ENCODE results near the gene LSMEM2. TPM values are rescaled to one million over a fixed set of nuclear protein-coding genes. Genes with fewer than 3 reads are reported as not detected.

LSMEM2 gene
- total and polyA plus RNA-seq, 9 of the 15 experiments (the other 6 are each of a cell fraction or from before 2014, with no cell fraction given): not detected

- POLR2A ChIA-PET: interaction anchor here (0.6 to 1.1 kb wide), 3 partner anchors 12 to 105 kb away, joined by 3 to 4 read pairs (median 4); no protein-coding TSS in a partner anchor
- peaks cover 49 to 70% of the 10 kb centered on the region in 2 experiments for H3K4me1 ChIP-seq (replicated peaks in 1 of 2; ENCODE audit: control insufficient read depth in 2 of 2, insufficient read depth in 2 of 2, low read length in 2 of 2)
- no peaks in the 10 kb centered on the region for H3K27me3 ChIP-seq (ENCODE audit: control insufficient read depth in 2 of 2, insufficient read depth in 2 of 2, low read length in 2 of 2)
- H3K9me1 ChIP-seq (ENCODE audit: control insufficient read depth, insufficient read depth, low read length): no peaks in the 10 kb centered on the region
- WGBS (ENCODE audit: insufficient coverage, low coverage, missing lambda C conversion rate): 67% methylated on average over 6 of the region's 7 CpGs
- H3K4me3 ChIP-seq: no peak overlapping the region
- FAIRE-seq (no peak), DNase-seq (ENCODE audit: extremely low read depth in 1 of 4, low spot score in 3 of 4) (no peak), ATAC-seq (no peak)
- H3K36me3 ChIP-seq (ENCODE audit: control insufficient read depth, insufficient read depth, low read length): peaks cover 7% of the 10 kb centered on the region; the same call in 1 of the 3 replicates
- TF ChIP-seq MLLT1 (IDR thresholded peaks at IDR 0.05): no peak
- no peak for TF ChIP-seq NELFE (IDR thresholded peaks at IDR 0.05; ENCODE audit: insufficient read depth, insufficient read length)
- TF ChIP-seq GATAD2B (IDR thresholded peaks at IDR 0.05; ENCODE audit: borderline replicate concordance): no peak
- TF ChIP-seq FOXK2 (conservative IDR thresholded peaks at IDR 0.05 in 1 of 2, IDR thresholded peaks at IDR 0.05 in 1 of 2; ENCODE audit: low read depth in 2 of 2): no peak
- TF ChIP-seq KLF6 (CRISPR knock-in tag; IDR thresholded peaks at IDR 0.05; ENCODE audit: borderline replicate concordance): no peak
- TF ChIP-seq E4F1 (CRISPR knock-in tag; IDR thresholded peaks at IDR 0.05; ENCODE audit: borderline replicate concordance): no peak
- no peak overlapping the region for H3K27ac ChIP-seq (ENCODE audit: extremely low read depth, low read depth, low read length)
- no peaks in the 10 kb centered on the region for H4K20me1 ChIP-seq (replicated peaks; ENCODE audit: control insufficient read depth, insufficient read depth, low read length)
- H2AFZ ChIP-seq (ENCODE audit: low read depth, low read length): no peak overlapping the region
- CTCF ChIA-PET (ENCODE audit: low intra/inter-chr PET ratio): no interaction called here
- peak overlapping the region in 1 of 2 experiments; percentile 38; a peak in 2 of 4 replicates for H3K9ac ChIP-seq (ENCODE audit: insufficient read depth in 1 of 2, low read depth in 2 of 2, low read length in 2 of 2)
- peaks cover 44% of the 10 kb centered on the region for H3K79me2 ChIP-seq (ENCODE audit: control insufficient read depth, insufficient read depth, low read length)
- BruUV-seq (replicated peaks): no TSS peak
- no peak overlapping the region for H3K4me2 ChIP-seq (ENCODE audit: insufficient read depth, low read length)
- in situ Hi-C loops (cut with MboI) (no loop called here), intact Hi-C loops (cut with micrococcal nuclease) (no loop called here)
- H3K9me3 ChIP-seq (replicated peaks; ENCODE audit: control insufficient read depth, insufficient read depth, low read depth, low read length): no peaks in the 10 kb centered on the region
Measured at GRCh38 chr3:50241713-50242380, 37.0 kb upstream of the LSMEM2 start.
